Middle frontal gyrus (tissue), 1 donor: ENCODE measurements around the gene CACNA1G.

ENCODE experiments used
- DNase-seq: peaks from one replicate; pipeline ENCODE4 v3.0.0-alpha.2; 2015; ENCODE audit warnings: low spot score; ENCODE audit errors: extremely low spot score

CACNA1G gene

GRCh38 chr17:50630524-50631194, 70.1 kb downstream of the CACNA1G start:
- DNase-seq = no peak

- DNase-seq = no peak
These were observed 70.8 kb downstream of the CACNA1G start for GRCh38 chr17:50631195-50631907.

- DNase-seq = no peak
These were observed 71.5 kb downstream of the CACNA1G start for GRCh38 chr17:50631908-50632571.

- no peak for DNase-seq
These were observed 72.1 kb downstream of the CACNA1G start for GRCh38 chr17:50632637-50633036.

- no peak for DNase-seq
These were observed 73.2 kb downstream of the CACNA1G start for GRCh38 chr17:50633683-50634082.

GRCh38 chr17:50634224-50634914, 73.9 kb downstream of the CACNA1G start, which contains the start of gene ABCC3:
TSS of gene ABCC3 (plus strand) at chr17:50634881. CDS start at chr17:50634937, 56 bp downstream.
- no peak for DNase-seq

GRCh38 chr17:50634915-50635731, 74.6 kb downstream of the CACNA1G start:
- no peak for DNase-seq

- DNase-seq = no peak
These were observed 75.1 kb downstream of the CACNA1G start for GRCh38 chr17:50635732-50635981.

GRCh38 chr17:50635982-50636803, 75.7 kb downstream of the CACNA1G start:
- no peak for DNase-seq

- no peak for DNase-seq
These were observed 76.3 kb downstream of the CACNA1G start for GRCh38 chr17:50636804-50637195.

GRCh38 chr17:50637829-50638605, 77.5 kb downstream of the CACNA1G start:
- no peak for DNase-seq

GRCh38 chr17:50638606-50638965, 78.1 kb downstream of the CACNA1G start:
- DNase-seq = no peak

- DNase-seq = no peak
These were observed 78.6 kb downstream of the CACNA1G start for GRCh38 chr17:50638966-50639713.

GRCh38 chr17:50640686-50641351, 80.3 kb downstream of the CACNA1G start:
- no peak for DNase-seq

GRCh38 chr17:50641357-50641756, 80.8 kb downstream of the CACNA1G start:
- DNase-seq = no peak

GRCh38 chr17:50642071-50642721, 81.7 kb downstream of the CACNA1G start:
- DNase-seq = no peak

- DNase-seq = no peak
These were observed 82.5 kb downstream of the CACNA1G start for GRCh38 chr17:50642722-50643656.
